Right ventricle myocardium inferior (tissue), 1 donor: ENCODE measurements around the gene DZIP3. TPM values are rescaled to one million over a fixed set of nuclear protein-coding genes. Genes with fewer than 3 reads are reported as not detected.

Source experiments
- ATAC-seq: fragments of 200-7000 bp; cut with Tn5 transposase; one replicate; pipeline ENCODE4 v1.9.1; 2020; ENCODE audit warnings: mild to moderate bottlenecking, moderate library complexity
- DNase-seq: peaks from one replicate; pipeline ENCODE4 v3.0.0; 2021; ENCODE audit errors: missing footprints
- intact Hi-C: fragments of 100-400 bp; cut with DNase I; formaldehyde crosslinking; loops from one replicate; pipeline ENCODE4 v1.11.0; 2022
- long read RNA-seq: library from polyadenylated mRNA; unstranded; transcript quantifications from one replicate; pipeline ENCODE4 v2.0.0, GENCODE V29; 2021
- total RNA-seq: library from RNA; stranded (reverse); fragmentation: NEBNext Ultra II Directional; extraction: Animal tissue kit (Norgen Biotek cat#: 25700); gene quantifications from one replicate; pipeline ENCODE4 v1.2.1, GENCODE V29; 2021
- donor health status: DM: no; HTN: yes; CAD: no; lungs with severe emphysema.

Gene DZIP3
- 15.4 TPM for total RNA-seq
- long read RNA-seq, full-length matches to known transcripts: 2 of 7 reads
- long read RNA-seq, partial matches to known transcripts: 3 of 7 reads
- long read RNA-seq, other reads (novel, unspliced or antisense): 2 of 7 reads

DNA sequence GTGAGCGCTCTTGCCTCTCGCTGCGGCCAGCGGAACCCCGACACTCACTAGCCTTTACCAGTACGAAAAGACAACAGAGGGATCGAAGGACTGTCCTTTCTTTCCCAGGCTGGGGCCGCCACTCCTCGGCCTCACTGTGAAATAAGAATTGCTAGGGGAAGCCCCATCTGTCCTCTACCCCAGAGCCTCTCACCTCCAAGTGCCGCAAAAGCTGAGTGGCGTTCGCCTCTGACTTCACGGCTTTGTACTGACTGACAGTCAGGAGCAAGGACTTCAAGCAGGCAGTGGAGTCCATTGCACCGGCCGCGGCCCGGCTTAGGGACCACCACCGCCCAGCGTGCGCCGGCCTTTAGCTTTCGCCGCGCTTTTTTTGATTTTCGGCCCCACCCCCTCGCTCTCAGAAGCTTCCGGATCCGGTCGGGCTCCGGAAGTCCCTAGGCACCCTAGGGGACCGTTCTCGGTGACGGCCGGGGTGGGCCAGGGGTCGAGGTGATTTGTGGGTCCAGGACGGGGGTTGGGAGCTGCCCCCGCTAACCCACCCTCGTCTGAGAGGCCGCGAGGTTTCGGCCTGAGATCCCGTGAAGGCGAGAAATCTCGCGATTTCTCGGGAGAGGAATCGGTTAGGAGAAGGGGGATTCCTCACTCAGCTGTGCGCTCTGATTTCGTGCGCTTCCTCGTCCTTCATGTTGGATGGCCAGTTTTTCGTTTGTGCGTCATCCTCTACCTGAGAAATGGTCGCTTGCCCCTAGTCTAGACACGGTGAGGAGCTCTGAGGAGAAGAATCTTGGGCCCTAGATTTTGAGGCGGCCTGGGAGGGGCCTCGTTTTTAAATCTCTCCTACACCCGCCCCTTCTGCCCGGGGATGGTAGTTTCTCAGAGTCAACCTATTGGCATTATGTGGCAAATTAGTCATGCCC, at the start of gene DZIP3, which contains the start of gene CIP2A:
Gene DZIP3, plus strand, starts transcription at position 642 of the 917 bp plus-strand sequence. CDS start 15,685 bp downstream, outside the sequence.
Gene CIP2A, minus strand, starts transcription at position 358 of the 917 bp plus-strand sequence. Its CDS starts 63 bp downstream, at position 295.
- ATAC-seq: peak; percentile 96
- intact Hi-C loops: no loop called here
- DNase-seq: peak; percentile 92

DNA sequence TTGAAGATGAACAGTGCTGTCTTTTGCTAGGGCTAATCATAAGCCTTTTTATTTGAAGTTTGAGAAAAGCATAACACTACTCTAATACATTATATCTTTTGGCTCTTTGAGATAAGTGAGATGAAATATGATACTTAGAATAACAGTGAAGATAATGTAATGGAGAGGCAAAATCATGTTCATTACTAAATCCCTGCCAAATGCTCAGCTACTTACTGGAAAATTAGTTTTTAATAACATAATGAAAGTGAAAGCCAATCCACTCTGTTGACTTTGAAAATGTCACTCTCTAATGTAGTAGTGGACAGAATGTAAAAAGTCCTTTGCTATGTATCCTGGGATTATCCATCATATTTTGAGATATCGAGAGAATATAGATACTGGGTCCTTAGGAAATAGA, 43.3 kb upstream of the DZIP3 start:
- ATAC-seq: no peak
- intact Hi-C loops: no loop called here
- DNase-seq: no peak

- ATAC-seq (no peak), DNase-seq (no peak)
- intact Hi-C loops: no loop called here
Observed at GRCh38 chr3:108546692-108547091, 42.8 kb upstream of the DZIP3 start.

- intact Hi-C loops: no loop called here
- ATAC-seq (no peak), DNase-seq (no peak)
Observed at GRCh38 chr3:108548304-108548703, 41.2 kb upstream of the DZIP3 start.

DNA sequence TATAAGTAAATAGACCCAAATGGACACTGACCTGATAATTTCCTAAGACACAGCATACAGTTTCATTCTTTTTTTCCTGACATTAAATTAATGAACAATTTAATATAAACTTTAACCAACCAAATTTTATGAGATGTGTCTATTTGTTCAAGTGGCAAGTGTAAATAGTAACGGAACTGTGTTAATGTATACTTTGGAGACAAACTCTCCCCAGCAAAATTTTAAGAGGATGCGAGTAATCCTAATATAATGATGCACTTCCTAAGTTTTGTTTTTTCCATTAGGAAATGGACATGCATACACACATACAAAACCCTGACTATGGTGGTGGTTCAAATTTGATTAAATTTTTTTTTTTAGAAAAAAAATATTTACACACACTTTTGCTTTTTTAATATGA, 40.6 kb upstream of the DZIP3 start:
- ATAC-seq: no peak
- DNase-seq: no peak
- intact Hi-C loops: no loop called here

DNA sequence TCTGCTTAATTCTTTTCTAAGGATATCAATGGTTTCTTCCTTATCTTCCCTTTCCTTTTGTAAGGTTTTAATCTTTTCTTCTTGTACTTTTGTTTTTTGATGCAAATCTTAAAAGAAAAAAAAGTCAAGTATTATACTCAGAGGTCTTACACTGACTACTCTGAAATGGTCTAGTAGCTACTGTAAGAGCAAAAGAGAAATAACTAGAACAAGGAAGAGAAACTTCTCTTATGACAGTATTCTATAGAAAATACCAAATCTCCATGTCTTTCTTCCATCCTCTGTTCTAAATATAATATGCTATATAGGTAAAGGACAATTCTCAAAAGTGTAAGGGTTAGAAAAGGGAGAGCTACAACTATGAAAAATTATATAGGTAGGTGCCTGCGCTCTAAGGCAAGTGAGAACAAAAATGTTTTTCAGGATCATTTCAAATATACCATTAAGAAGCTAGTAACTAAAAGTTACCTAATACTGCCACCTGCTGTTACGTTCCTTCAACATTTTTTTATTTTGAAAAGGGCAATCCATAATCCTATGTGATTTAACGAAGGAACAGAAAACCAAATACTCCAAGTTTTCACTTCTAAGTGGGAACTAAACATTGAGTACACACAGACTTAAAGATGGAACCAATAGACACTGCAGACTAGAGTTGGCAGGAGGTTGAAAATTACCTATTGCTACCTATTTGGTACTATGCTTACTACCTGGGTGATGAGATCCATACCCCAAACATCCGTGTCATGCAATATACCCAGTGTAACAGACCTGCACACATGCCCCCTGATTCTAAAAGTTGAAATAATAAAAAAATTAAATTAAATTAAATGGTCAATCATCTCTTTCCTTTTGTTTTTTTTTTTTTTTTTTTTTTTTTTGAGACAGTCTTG, 37.0 kb upstream of the DZIP3 start:
- peak; percentile 46 for ATAC-seq
- no peak for DNase-seq
- intact Hi-C loops: loop anchor here (1.0 kb wide), 1 partner anchor 63 kb away; no protein-coding TSS in a partner anchor

- no peak for ATAC-seq
- intact Hi-C loops: no loop called here
Observed at GRCh38 chr3:108554229-108554628, 35.3 kb upstream of the DZIP3 start.

GRCh38 chr3:108554913-108555571, 34.5 kb upstream of the DZIP3 start:
- DNase-seq (no peak), ATAC-seq (no peak)
- intact Hi-C loops: no loop called here

More at GRCh38 chr3:108554229-108554628, 35.3 kb upstream of the DZIP3 start:
- DNase-seq: no peak

DNA sequence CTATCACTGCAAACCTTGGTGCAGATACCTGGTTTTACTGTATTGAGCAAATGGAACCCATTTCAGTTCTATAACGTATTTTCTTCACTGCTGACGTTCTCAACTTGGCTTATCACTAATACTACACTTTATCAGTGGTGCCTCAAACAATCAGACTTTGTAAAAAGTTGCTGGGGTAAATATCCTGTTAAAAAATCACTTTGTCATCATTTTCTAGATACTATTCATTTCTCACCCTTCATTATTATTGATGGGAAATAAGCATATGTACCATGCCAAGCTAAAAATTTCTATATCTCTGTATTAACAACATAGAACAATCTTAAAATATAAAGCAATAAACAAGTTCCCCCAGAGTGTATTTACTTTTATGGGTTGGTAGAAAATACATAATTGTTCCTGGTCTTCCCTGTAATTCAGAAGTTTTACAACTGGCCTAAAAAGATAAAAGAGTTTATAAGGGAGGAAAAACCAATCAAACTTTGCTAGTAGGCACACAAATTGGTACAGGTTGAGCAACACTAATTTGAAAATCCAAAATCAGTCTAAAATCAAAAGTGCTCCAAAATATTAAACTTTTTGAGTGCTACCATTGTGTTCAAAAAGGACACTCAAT, 33.4 kb upstream of the DZIP3 start:
- DNase-seq: no peak
- intact Hi-C loops: no loop called here
- no peak for ATAC-seq

DNA sequence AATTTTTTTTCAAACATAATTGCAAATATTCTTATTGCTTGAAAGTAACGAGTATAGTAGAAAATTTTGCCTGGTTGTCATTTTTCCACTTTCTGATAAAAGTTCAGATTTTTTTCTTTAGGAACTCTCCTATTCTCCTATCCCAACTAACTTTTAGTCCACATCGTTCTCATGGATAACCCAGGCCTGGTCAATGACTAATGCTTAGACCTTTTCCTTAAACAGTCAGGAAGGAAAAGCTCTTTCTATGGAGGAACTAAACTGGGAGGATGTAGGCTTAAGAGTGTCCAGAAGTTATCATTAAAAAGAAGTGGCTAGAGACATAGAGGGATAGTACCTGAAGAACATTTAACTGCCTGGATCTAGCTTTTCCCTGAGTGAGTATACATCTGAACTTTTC, 27.0 kb upstream of the DZIP3 start:
- intact Hi-C loops: no loop called here

DNA sequence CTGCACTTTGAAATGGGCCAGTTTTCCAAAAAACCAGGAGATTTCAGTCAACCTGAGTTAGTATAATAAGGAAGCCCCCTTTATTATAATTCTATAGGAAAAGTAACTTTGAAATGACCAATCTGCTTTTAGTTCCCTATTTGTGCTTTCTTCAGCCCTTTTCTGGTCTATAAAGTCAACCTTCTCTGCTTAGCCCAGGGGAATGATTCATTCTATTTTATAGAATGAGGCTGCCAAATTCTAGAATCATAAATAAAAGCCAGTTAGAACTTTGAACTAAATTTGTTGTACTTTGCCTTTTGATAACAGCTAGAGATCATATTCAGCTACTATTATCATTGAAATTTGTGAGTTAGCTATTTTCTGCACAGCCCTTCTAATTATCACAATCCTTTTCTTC, 25.0 kb upstream of the DZIP3 start:
- intact Hi-C loops: no loop called here
- ATAC-seq: no peak

More for the DNA sequence above, 27.0 kb upstream of the DZIP3 start:
- DNase-seq: no peak
- no peak for ATAC-seq

GRCh38 chr3:108565506-108565905, 24.0 kb upstream of the DZIP3 start:
- intact Hi-C loops: no loop called here
- DNase-seq (no peak), ATAC-seq (no peak)

More for the DNA sequence above, 25.0 kb upstream of the DZIP3 start:
- no peak for DNase-seq

GRCh38 chr3:108566599-108566998, 22.9 kb upstream of the DZIP3 start:
- no peak for ATAC-seq
- intact Hi-C loops: no loop called here
- DNase-seq: no peak

- intact Hi-C loops: no loop called here
- DNase-seq: no peak
- no peak for ATAC-seq
Observed at GRCh38 chr3:108569336-108569735, 20.2 kb upstream of the DZIP3 start.

- no peak for ATAC-seq
- DNase-seq: no peak
- intact Hi-C loops: no loop called here
Observed at GRCh38 chr3:108578064-108578463, 11.5 kb upstream of the DZIP3 start.

DNA sequence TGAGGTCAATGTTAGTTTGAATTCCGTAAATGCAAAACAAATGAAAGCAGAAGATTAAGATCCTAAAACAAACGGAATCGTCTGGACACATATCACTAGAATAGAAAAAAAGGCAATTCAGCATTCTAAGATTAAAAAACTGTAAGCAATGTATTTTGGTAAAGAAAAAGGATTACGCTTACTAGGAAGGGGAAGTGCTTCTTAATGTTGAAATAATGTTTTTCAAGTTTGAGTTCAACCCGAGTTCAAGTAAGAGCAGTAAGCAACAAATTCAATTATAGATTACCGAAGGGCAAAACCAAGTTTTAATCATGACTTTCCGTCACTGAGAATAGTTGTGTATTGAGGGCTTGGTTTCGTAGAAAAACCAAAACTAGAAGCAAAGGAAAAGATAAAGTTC, 921 bp upstream of the DZIP3 start:
- DNase-seq (no peak), ATAC-seq (no peak)
- intact Hi-C loops: no loop called here

- ATAC-seq (no peak), DNase-seq (no peak)
- intact Hi-C loops: no loop called here
Observed at GRCh38 chr3:108589998-108590323, 439 bp downstream of the DZIP3 start.

GRCh38 chr3:108590460-108590859, 938 bp downstream of the DZIP3 start:
- no peak for DNase-seq
- no peak for ATAC-seq
- intact Hi-C loops: no loop called here
